A673 (cell line): Measurements from ENCODE around the gene PLCL1. TPM values are rescaled to one million over a fixed set of nuclear protein-coding genes. Genes with fewer than 3 reads are reported as not detected.

ENCODE experiments used
- BruUV-seq: library from RNA; stranded (reverse); fragments of 400-500 nt; replicated peaks from 2 replicates; lab custom pipeline; 2021; lab: Mats Ljungman, UMichigan
- CTCF ChIA-PET: fragments of 300-600 bp; sonication (Branson Sonifier 250); formaldehyde crosslinking; loops from one replicate; lab custom pipeline; 2022; ENCODE audit warnings: antibody characterized with exemption; lab: Charles Lee
- POLR2A ChIA-PET: fragments of 300-600 bp; sonication (Branson Sonifier 250); formaldehyde crosslinking; loops from one replicate; lab custom pipeline; 2022; ENCODE audit warnings: antibody characterized with exemption; ENCODE audit not compliant: low non-redundant PET; lab: Charles Lee
- DNase-seq: peaks from one replicate; pipeline ENCODE4 v3.0.0-alpha.2; 2015; ENCODE audit warnings: low spot score
- H3K27ac ChIP-seq: fragments of 200-600 bp; sonication (generic); 2 replicates; pipeline ENCODE4 v1.5.1; 2016; ENCODE audit warnings: mixed run types, low read depth, mild to moderate bottlenecking, mixed read lengths, antibody characterized with exemption, low read length; ENCODE audit not compliant: poor library complexity, severe bottlenecking
- H3K27me3 ChIP-seq: fragments of 200-600 bp; sonication (generic); replicated peaks from 2 replicates; pipeline ENCODE4 v1.6.1; 2017; ENCODE audit warnings: mixed run types, low read depth, mild to moderate bottlenecking, mixed read lengths, antibody characterized with exemption, low read length; ENCODE audit not compliant: insufficient read depth, poor library complexity
- H3K36me3 ChIP-seq: fragments of 200-600 bp; sonication (generic); 2 replicates; pipeline ENCODE4 v1.6.1; 2016; ENCODE audit warnings: mixed run types, mild to moderate bottlenecking, mixed read lengths, antibody characterized with exemption, low read length; ENCODE audit not compliant: insufficient read depth, poor library complexity, severe bottlenecking
- H3K4me1 ChIP-seq: fragments of 200-600 bp; sonication (generic); 2 replicates; pipeline ENCODE4 v1.6.1; 2017; ENCODE audit warnings: mixed run types, mild to moderate bottlenecking, mixed read lengths, antibody characterized with exemption, low read length; ENCODE audit not compliant: insufficient read depth, poor library complexity, severe bottlenecking
- H3K4me3 ChIP-seq: fragments of 200-600 bp; sonication (generic); 2 replicates; pipeline ENCODE4 v1.5.1; 2016; ENCODE audit warnings: low read depth, mixed run types, mild to moderate bottlenecking, mixed read lengths, low read length; ENCODE audit not compliant: poor library complexity, severe bottlenecking
- H3K9me3 ChIP-seq: fragments of 200-600 bp; sonication (generic); 2 replicates; pipeline ENCODE4 v1.6.1; 2016; ENCODE audit warnings: mixed run types, low read depth, mild to moderate bottlenecking, mixed read lengths, antibody characterized with exemption, low read length; ENCODE audit not compliant: poor library complexity, severe bottlenecking
- CTCF ChIP-seq: fragments of 300-800, 200-600 bp; sonication (generic); conservative IDR thresholded peaks from 2 replicates; pipeline ENCODE4 v1.5.1; 2017; ENCODE audit warnings: low read depth, mild to moderate bottlenecking, antibody characterized with exemption, low read length, moderate library complexity, mixed read lengths
- EZH2 ChIP-seq: fragments of 200-600 bp; sonication (generic); IDR thresholded peaks from 2 replicates; pipeline ENCODE4 v1.6.1; 2017; ENCODE audit warnings: borderline replicate concordance, low read depth, mild to moderate bottlenecking, mixed read lengths, antibody characterized with exemption, low read length; ENCODE audit not compliant: poor library complexity, severe bottlenecking
- intact Hi-C: fragments of 100-400 bp; cut with micrococcal nuclease; formaldehyde crosslinking; loops from one replicate; pipeline ENCODE4 v1.10.0; 2022; ENCODE audit not compliant: unreplicated experiment
- total RNA-seq: library from RNA; stranded (reverse); gene quantifications from 2 replicates; pipeline ENCODE4 v1.2.3, GENCODE V29; 2021

The PLCL1 gene
- total RNA-seq, 1 experiment from 2014 or later: not detected

- CTCF ChIA-PET: no interaction called here
Measured at GRCh38 chr2:198053148-198053547, 248.8 kb downstream of the PLCL1 start.

GRCh38 chr2:198053776-198054175 lies 249.4 kb downstream of the PLCL1 start:
- Histone ChIP-seq H3K9me3 (no peaks in the 10 kb centered on the region), H3K27me3 (peaks cover 3% of the 10 kb centered on the region), H3K36me3 (no peaks in the 10 kb centered on the region), H3K4me3 (no peak overlapping the region), H3K4me1 (no peaks in the 10 kb centered on the region), H3K27ac (no peak overlapping the region)
- CTCF ChIA-PET: interaction anchor here (0.5 kb wide), 1 partner anchor 256 kb away, joined by 3 read pairs; no protein-coding TSS in a partner anchor
- BruUV-seq: no TSS peak
- POLR2A ChIA-PET: no interaction called here
- DNase-seq: no peak
- intact Hi-C loops: loop anchor here (1.0 kb wide), 1 partner anchor 250 kb away; no protein-coding TSS in a partner anchor
- no peak for TF ChIP-seq CTCF
- no peak for TF ChIP-seq EZH2

More at GRCh38 chr2:198053148-198053547, 248.8 kb downstream of the PLCL1 start:
- Histone ChIP-seq H3K27ac (no peak overlapping the region), H3K4me1 (no peaks in the 10 kb centered on the region), H3K9me3 (no peaks in the 10 kb centered on the region), H3K4me3 (no peak overlapping the region), H3K36me3 (no peaks in the 10 kb centered on the region), H3K27me3 (peaks cover 3% of the 10 kb centered on the region)
- no peak for TF ChIP-seq CTCF
- no peak for TF ChIP-seq EZH2
- POLR2A ChIA-PET: no interaction called here
- no peak for DNase-seq
- intact Hi-C loops: no loop called here
- no TSS peak for BruUV-seq

- ChIA-PET CTCF (no interaction called here), POLR2A (no interaction called here)
- peak; percentile 25 for DNase-seq
- no peaks in the 10 kb centered on the region for H3K9me3 ChIP-seq
- intact Hi-C loops: loop anchor here (1.0 kb wide), 1 partner anchor 251 kb away; no protein-coding TSS in a partner anchor
- H3K4me3 ChIP-seq: no peak overlapping the region
- no TSS peak for BruUV-seq
- no peaks in the 10 kb centered on the region for H3K36me3 ChIP-seq
- TF ChIP-seq CTCF (peak; percentile 51), EZH2 (no peak)
- H3K4me1 ChIP-seq: no peaks in the 10 kb centered on the region
- peaks cover 3% of the 10 kb centered on the region for H3K27me3 ChIP-seq
- H3K27ac ChIP-seq: no peak overlapping the region
Measured at GRCh38 chr2:198054299-198054698, 249.9 kb downstream of the PLCL1 start.
